GM19035 (cell line): ENCODE measurements around the gene IGDCC3.

Experiments
- ATAC-seq: cut with Tn5 transposase; IDR thresholded peaks from one replicate; pipeline ENCODE4 v1.9.1; 2021; ENCODE audit not compliant: unreplicated experiment

Gene IGDCC3

GRCh38 chr15:65377976-65378366 lies at the start of gene IGDCC3:
Gene IGDCC3, minus strand, starts transcription at chr15:65378002. Its CDS starts 214 bp downstream, at chr15:65377788.
- ATAC-seq: no peak

- ATAC-seq: no peak
Measured at GRCh38 chr15:65426216-65426853, 48.5 kb upstream of the IGDCC3 start.

GRCh38 chr15:65424683-65425082 lies 46.9 kb upstream of the IGDCC3 start:
- no peak for ATAC-seq

- ATAC-seq: no peak
Measured at GRCh38 chr15:65423976-65424679, 46.3 kb upstream of the IGDCC3 start.

- no peak for ATAC-seq
Measured at GRCh38 chr15:65423150-65423975, 45.6 kb upstream of the IGDCC3 start.

GRCh38 chr15:65421360-65422215 lies 43.8 kb upstream of the IGDCC3 start:
- no peak for ATAC-seq

GRCh38 chr15:65420975-65421359 lies 43.2 kb upstream of the IGDCC3 start:
- no peak for ATAC-seq

GRCh38 chr15:65418596-65418995 lies 40.8 kb upstream of the IGDCC3 start:
- no peak for ATAC-seq

- ATAC-seq: no peak
Measured at GRCh38 chr15:65416845-65417416, 39.1 kb upstream of the IGDCC3 start.

GRCh38 chr15:65414841-65415621 lies 37.2 kb upstream of the IGDCC3 start:
- ATAC-seq: no peak

GRCh38 chr15:65413760-65414144 lies 36.0 kb upstream of the IGDCC3 start:
- no peak for ATAC-seq

- ATAC-seq: no peak
Measured at GRCh38 chr15:65413051-65413759, 35.4 kb upstream of the IGDCC3 start.

- ATAC-seq: no peak
Measured at GRCh38 chr15:65412556-65412955, 34.8 kb upstream of the IGDCC3 start.

- no peak for ATAC-seq
Measured at GRCh38 chr15:65411465-65412071, 33.8 kb upstream of the IGDCC3 start.

- no peak for ATAC-seq
Measured at GRCh38 chr15:65410972-65411371, 33.2 kb upstream of the IGDCC3 start.

- no peak for ATAC-seq
Measured at GRCh38 chr15:65410036-65410435, 32.2 kb upstream of the IGDCC3 start.

- no peak for ATAC-seq
Measured at GRCh38 chr15:65409036-65409631, 31.3 kb upstream of the IGDCC3 start.

- no peak for ATAC-seq
Measured at GRCh38 chr15:65408324-65409035, 30.7 kb upstream of the IGDCC3 start.
